ENCODE results near the gene PHF1. TPM values are rescaled to one million over a fixed set of nuclear protein-coding genes. Genes with fewer than 3 reads are reported as not detected.

Gene PHF1
- total RNA-seq, 4 donors from 2014 or later, result 75.3 to 109 (median 88.5) TPM

DNA sequence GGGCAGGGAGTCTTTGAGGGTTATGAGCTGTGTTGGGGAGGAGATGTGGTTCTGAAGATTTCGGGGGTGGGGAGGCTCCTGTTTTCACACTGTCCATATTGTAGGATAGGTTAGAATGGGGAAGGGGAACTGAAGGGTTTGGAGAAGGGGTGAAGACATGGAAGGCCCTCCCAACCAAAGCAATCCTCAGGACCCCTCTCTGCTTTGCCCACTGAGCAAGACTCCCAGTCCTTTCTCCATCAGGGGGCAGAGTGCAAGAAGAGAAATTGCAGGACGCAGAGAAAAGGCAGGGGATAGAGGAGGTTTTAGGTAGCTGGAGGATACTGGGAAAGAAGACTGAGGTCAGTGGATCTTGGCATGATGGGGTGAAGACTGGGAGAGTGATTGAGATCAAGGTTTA is 13.0 kb downstream of the PHF1 start:
- TF ChIP-seq, protein P1, sequence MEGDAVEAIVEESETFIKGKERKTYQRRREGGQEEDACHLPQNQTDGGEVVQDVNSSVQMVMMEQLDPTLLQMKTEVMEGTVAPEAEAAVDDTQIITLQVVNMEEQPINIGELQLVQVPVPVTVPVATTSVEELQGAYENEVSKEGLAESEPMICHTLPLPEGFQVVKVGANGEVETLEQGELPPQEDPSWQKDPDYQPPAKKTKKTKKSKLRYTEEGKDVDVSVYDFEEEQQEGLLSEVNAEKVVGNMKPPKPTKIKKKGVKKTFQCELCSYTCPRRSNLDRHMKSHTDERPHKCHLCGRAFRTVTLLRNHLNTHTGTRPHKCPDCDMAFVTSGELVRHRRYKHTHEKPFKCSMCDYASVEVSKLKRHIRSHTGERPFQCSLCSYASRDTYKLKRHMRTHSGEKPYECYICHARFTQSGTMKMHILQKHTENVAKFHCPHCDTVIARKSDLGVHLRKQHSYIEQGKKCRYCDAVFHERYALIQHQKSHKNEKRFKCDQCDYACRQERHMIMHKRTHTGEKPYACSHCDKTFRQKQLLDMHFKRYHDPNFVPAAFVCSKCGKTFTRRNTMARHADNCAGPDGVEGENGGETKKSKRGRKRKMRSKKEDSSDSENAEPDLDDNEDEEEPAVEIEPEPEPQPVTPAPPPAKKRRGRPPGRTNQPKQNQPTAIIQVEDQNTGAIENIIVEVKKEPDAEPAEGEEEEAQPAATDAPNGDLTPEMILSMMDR (IDR thresholded peaks at IDR 0.05), result no peak
- 91 to 95% methylated on average over 2 of the region's 2 CpGs for WGBS, 2 donors
- peaks cover 26 to 40% of the 10 kb centered on the region in 2 donors for H3K4me1 ChIP-seq

GRCh38 chr6:33424855-33425667 is 14.2 kb downstream of the PHF1 start:
- Histone ChIP-seq H3K4me3 (replicated peaks in 1 of 3) (peak overlapping the region; percentile 24 to 59 (median 53)), H3K27me3 (no peaks in the 10 kb centered on the region), H3K27ac (peak overlapping the region; percentile 95 to 98 (median 95)), H3K9me3 (no peaks in the 10 kb centered on the region), H3K36me3 (no peaks in the 10 kb centered on the region), H3K4me1 (peaks cover 26 to 29% of the 10 kb centered on the region in 2 donors)
- DNase-seq, result peak; percentile 12 to 29
- WGBS, 2 donors, result 17 to 19% methylated on average over 12 of the region's 12 CpGs
- TF ChIP-seq, protein P1 (IDR thresholded peaks at IDR 0.05), result no peak
- TF ChIP-seq POLR2A (IDR thresholded peaks at IDR 0.05), result no peak
- intact Hi-C loops (cut with DNase I), result loop anchor here (10.0 kb wide), 1 partner anchor 220 kb away; the partner anchor contains the start of genes HSD17B8, RING1, RXRB and SLC39A7

More for the DNA sequence above, 13.0 kb downstream of the PHF1 start:
- no peak for DNase-seq
- no peaks in the 10 kb centered on the region for H3K9me3 ChIP-seq
- no peaks in the 10 kb centered on the region for H3K27me3 ChIP-seq
- no peaks in the 10 kb centered on the region for H3K36me3 ChIP-seq
- H3K4me3 ChIP-seq (replicated peaks in 1 of 3), result no peak overlapping the region
- intact Hi-C loops (cut with DNase I), result loop anchor here (10.0 kb wide), 1 partner anchor 219 kb away; the partner anchor contains the start of genes HSD17B8, RING1, RXRB and SLC39A7
- no peak overlapping the region for H3K27ac ChIP-seq

DNA sequence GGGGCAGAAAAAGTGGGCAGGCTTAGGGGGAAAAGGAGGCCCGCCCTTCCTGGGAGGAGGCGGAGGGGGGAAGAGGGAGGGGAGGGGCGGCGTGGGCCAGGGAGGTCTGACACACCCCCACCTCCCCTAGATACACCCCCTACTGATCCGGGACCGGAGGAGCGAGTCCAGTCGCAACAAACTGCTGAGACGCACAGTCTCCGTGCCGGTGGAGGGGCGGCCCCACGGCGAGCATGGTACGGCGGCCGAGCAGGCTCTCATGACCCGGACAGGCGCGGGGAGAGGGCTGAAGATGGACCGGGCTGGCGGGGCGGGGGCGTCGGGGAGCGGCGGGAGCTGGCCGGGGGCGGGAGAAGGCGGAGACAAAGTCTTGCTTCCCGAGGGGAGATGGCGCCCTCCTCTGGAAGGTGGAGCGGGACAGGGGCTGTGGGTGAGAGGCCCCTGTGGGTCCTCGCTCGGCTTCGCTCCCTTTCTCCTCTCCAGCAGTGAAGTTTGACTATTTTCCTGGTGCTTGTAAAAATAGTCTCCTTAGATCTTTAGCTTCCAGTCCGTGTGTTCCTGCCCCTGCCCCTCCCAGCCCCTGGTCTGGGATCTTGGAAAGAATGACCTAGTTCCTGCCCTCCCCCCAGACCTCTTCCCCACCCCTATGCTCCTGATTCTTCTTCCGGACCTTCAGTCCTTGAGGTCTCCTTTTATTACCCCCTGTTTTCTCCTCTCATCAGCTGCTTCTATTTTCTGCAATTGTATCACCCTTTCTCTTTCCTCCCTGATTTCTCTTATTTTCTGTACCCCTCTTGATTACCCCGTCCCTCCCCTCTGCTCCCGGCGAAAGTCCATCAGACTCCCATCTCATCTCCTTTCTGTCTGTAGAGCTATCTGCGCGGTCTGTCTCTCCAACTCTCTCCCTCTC is 15.1 kb downstream of the PHF1 start:
- 2% methylated on average over 27 to 35 of the region's 43 CpGs for WGBS, 2 donors
- Histone ChIP-seq H3K4me1 (peaks cover 26 to 29% of the 10 kb centered on the region in 2 donors), H3K27ac (peak overlapping the region; percentile 95 to 98 (median 95)), H3K36me3 (no peaks in the 10 kb centered on the region), H3K9me3 (no peaks in the 10 kb centered on the region), H3K4me3 (replicated peaks in 1 of 3) (peak overlapping the region in 2 of 3 donors; percentile 53 to 59), H3K27me3 (no peaks in the 10 kb centered on the region)
- DNase-seq, result peak; percentile 84 to 86
- intact Hi-C loops (cut with DNase I), result loop anchor here (10.0 kb wide), 1 partner anchor 221 kb away; the partner anchor contains the start of genes HSD17B8, RING1, RXRB and SLC39A7
- TF ChIP-seq POLR2A (IDR thresholded peaks at IDR 0.05), result peak in 1 of 2 donors; percentile 65
- TF ChIP-seq, protein P1 (IDR thresholded peaks at IDR 0.05), result peak in 5 of 6 experiments; percentile 13 to 67 (median 37)

DNA sequence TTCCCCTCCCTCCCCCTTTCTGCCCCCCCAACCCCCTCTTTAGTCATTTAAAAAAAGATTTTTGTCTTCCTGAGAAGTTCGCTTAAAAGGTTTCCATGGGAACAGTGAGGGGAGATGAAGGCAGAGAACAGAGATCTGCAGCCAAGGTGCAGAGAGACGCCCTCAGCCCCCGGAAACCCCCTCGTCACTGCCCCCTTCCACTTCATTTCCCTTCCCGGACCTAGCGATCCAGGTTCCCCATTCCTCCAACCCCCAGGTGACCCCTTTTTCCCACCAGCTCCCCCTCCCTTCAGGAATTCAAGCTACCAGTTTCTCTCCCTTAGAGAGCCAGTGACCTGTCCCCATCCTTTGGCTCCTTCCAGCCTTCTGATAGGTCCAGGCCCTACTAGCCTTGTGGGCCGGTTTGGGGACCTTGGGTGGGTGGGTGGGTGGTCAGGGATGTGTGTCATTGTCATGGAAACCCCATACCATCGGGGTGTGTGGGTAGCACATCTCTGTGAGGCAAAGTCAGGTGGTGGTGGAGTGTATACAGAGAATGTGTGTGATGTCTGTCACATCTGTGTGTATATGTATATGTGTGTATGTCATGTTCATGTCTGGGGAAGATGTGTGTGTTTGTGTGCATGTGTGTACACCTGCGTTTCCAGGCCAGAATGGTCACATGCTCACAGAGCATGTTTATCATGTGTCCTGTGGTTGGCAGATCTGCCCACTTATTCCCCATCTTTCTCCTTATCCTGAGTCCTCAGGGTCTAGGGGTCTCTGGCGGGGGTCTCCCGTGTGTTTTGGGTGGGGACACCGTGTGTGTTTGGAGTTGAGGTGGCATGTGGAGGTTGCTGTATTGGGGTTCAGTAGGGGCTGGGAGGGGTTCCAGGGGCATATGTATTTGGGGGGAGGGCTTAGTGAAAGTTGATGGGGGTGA is 16.0 kb downstream of the PHF1 start:
- H3K4me1 ChIP-seq, result peaks cover 26 to 34% of the 10 kb centered on the region in 2 donors
- intact Hi-C loops (cut with DNase I), result loop anchor here (10.0 kb wide), 1 partner anchor 222 kb away; the partner anchor contains the start of genes HSD17B8, RING1, RXRB and SLC39A7

More for the DNA sequence above, 16.0 kb downstream of the PHF1 start:
- H3K4me3 ChIP-seq (replicated peaks in 1 of 3), result peak overlapping the region in 1 of 3 donors; percentile 53
- H3K9me3 ChIP-seq, result no peaks in the 10 kb centered on the region
- H3K27me3 ChIP-seq, result no peaks in the 10 kb centered on the region
- 11 to 14% methylated on average over 11 to 12 of the region's 12 CpGs for WGBS, 2 donors
- H3K36me3 ChIP-seq, result no peaks in the 10 kb centered on the region
- TF ChIP-seq, protein P1 (IDR thresholded peaks at IDR 0.05), result no peak
- TF ChIP-seq POLR2A (IDR thresholded peaks at IDR 0.05), result no peak
- DNase-seq, result no peak
- H3K27ac ChIP-seq, result peak overlapping the region; percentile 95 to 98 (median 95)
